Measurements from ENCODE around the gene RHOA.

- TF ChIP-seq CTCF (IDR thresholded peaks at IDR 0.05; ENCODE audit: insufficient read depth, low read depth, low read length) (no peak), EZH2 (IDR thresholded peaks at IDR 0.05; ENCODE audit: insufficient read depth, low read length) (no peak)
Measured at GRCh38 chr3:49389297-49389696, 22.5 kb downstream of the RHOA start.

Data from astrocyte (in vitro differentiated cells and primary cell).